Uterus (tissue), 2 donors: ENCODE measurements around the gene ANGPT4.

ENCODE experiments used
- CTCF ChIP-seq, 4 experiments: fragments of 200-600 bp in 2 of 4; fragments of 450-650 bp in 2 of 4; sonication (generic) in 2 of 4; IDR thresholded peaks; one replicate each; pipeline ENCODE4 v1.5.1; 2016 to 2019; ENCODE audit warnings: antibody characterized with exemption in 4 of 4, mild to moderate bottlenecking in 2 of 4, moderate library complexity in 1 of 4
- POLR2A ChIP-seq, 2 donors: fragments of 450-650 bp; IDR thresholded peaks; one replicate each; pipeline ENCODE4 v1.6.1; 2016; ENCODE audit warnings: antibody characterized with exemption in 2 of 2, mild to moderate bottlenecking in 1 of 2, moderate library complexity in 1 of 2

- no peak for TF ChIP-seq CTCF (IDR thresholded peaks at IDR 0.05)
- TF ChIP-seq POLR2A (IDR thresholded peaks at IDR 0.05), result no peak
Measured at GRCh38 chr20:873875-874607, 42.1 kb downstream of the ANGPT4 start.
